ENCODE measurements around the gene AGL.
A peak's percentile ranks its signal among the peaks of the same experiment; 100 is the strongest.
"Not testable (repeated sequence)": the region's sequence is repeated elsewhere in the genome, so short reads cannot be mapped to it uniquely, and the experiment has no call there.

AGL gene

GRCh38 chr1:99825702-99826101 is 24.5 kb upstream of the AGL start:
- Histone ChIP-seq H3K27ac (ENCODE audit: low read depth, low read length) (no peak overlapping the region), H3K36me3 (ENCODE audit: control insufficient read depth, insufficient read depth, low read length) (no peaks in the 10 kb centered on the region), H3K9ac (ENCODE audit: low read length) (no peak overlapping the region), H3K4me1 (ENCODE audit: control insufficient read depth, insufficient read depth, low read length) (no peaks in the 10 kb centered on the region), H3K4me3 (ENCODE audit: low read depth, low read length) (no peak overlapping the region), H3K27me3 (ENCODE audit: control insufficient read depth, insufficient read depth, low read length) (no peaks in the 10 kb centered on the region), H3K9me3 (ENCODE audit: control insufficient read depth, insufficient read depth, low read depth, low read length) (peaks cover 8% of the 10 kb centered on the region)

- no peak overlapping the region for H3K27ac ChIP-seq (ENCODE audit: low read depth, low read length)
- peaks cover 13% of the 10 kb centered on the region for H3K9me3 ChIP-seq (ENCODE audit: control insufficient read depth, insufficient read depth, low read depth, low read length)
- no peak overlapping the region for H3K9ac ChIP-seq (ENCODE audit: low read length)
- H3K36me3 ChIP-seq (ENCODE audit: control insufficient read depth, insufficient read depth, low read length): no peaks in the 10 kb centered on the region
- H3K27me3 ChIP-seq (ENCODE audit: control insufficient read depth, insufficient read depth, low read length): no peaks in the 10 kb centered on the region
- H3K4me3 ChIP-seq (ENCODE audit: low read depth, low read length): no peak overlapping the region
- no peaks in the 10 kb centered on the region for H3K4me1 ChIP-seq (ENCODE audit: control insufficient read depth, insufficient read depth, low read length)
Observed at GRCh38 chr1:99827970-99828369, 22.2 kb upstream of the AGL start.

GRCh38 chr1:99829269-99829668 is 20.9 kb upstream of the AGL start:
- Histone ChIP-seq H3K4me1 (ENCODE audit: control insufficient read depth, insufficient read depth, low read length) (no peaks in the 10 kb centered on the region), H3K36me3 (ENCODE audit: control insufficient read depth, insufficient read depth, low read length) (no peaks in the 10 kb centered on the region), H3K27ac (ENCODE audit: low read depth, low read length) (no peak overlapping the region), H3K27me3 (ENCODE audit: control insufficient read depth, insufficient read depth, low read length) (no peaks in the 10 kb centered on the region), H3K9me3 (ENCODE audit: control insufficient read depth, insufficient read depth, low read depth, low read length) (peaks cover 13% of the 10 kb centered on the region), H3K4me3 (ENCODE audit: low read depth, low read length) (no peak overlapping the region), H3K9ac (ENCODE audit: low read length) (no peak overlapping the region)

- H3K27me3 ChIP-seq (ENCODE audit: control insufficient read depth, insufficient read depth, low read length); H3K27ac ChIP-seq (ENCODE audit: low read depth, low read length); H3K4me1 ChIP-seq (ENCODE audit: control insufficient read depth, insufficient read depth, low read length); H3K9ac ChIP-seq (ENCODE audit: low read length); H3K4me3 ChIP-seq (ENCODE audit: low read depth, low read length); H3K9me3 ChIP-seq (ENCODE audit: control insufficient read depth, insufficient read depth, low read depth, low read length); H3K36me3 ChIP-seq (ENCODE audit: control insufficient read depth, insufficient read depth, low read length): not testable (repeated sequence)
Observed at GRCh38 chr1:99833911-99834310, 16.2 kb upstream of the AGL start.

GRCh38 chr1:99836171-99837103 is 13.7 kb upstream of the AGL start:
- not testable (repeated sequence) for H3K9ac ChIP-seq (ENCODE audit: low read length); H3K36me3 ChIP-seq (ENCODE audit: control insufficient read depth, insufficient read depth, low read length); H3K4me3 ChIP-seq (ENCODE audit: low read depth, low read length); H3K27ac ChIP-seq (ENCODE audit: low read depth, low read length); H3K4me1 ChIP-seq (ENCODE audit: control insufficient read depth, insufficient read depth, low read length); H3K27me3 ChIP-seq (ENCODE audit: control insufficient read depth, insufficient read depth, low read length)
- peaks cover 14% of the 10 kb centered on the region; the same call in 1 of the 2 replicates for H3K9me3 ChIP-seq (ENCODE audit: control insufficient read depth, insufficient read depth, low read depth, low read length)

GRCh38 chr1:99840353-99840752 is 9.8 kb upstream of the AGL start:
- H3K9me3 ChIP-seq (ENCODE audit: control insufficient read depth, insufficient read depth, low read depth, low read length): peaks cover 12% of the 10 kb centered on the region; the same call in 1 of the 2 replicates
- not testable (repeated sequence) for H3K4me3 ChIP-seq (ENCODE audit: low read depth, low read length); H3K27ac ChIP-seq (ENCODE audit: low read depth, low read length); H3K27me3 ChIP-seq (ENCODE audit: control insufficient read depth, insufficient read depth, low read length); H3K9ac ChIP-seq (ENCODE audit: low read length); H3K36me3 ChIP-seq (ENCODE audit: control insufficient read depth, insufficient read depth, low read length); H3K4me1 ChIP-seq (ENCODE audit: control insufficient read depth, insufficient read depth, low read length)

- Histone ChIP-seq H3K4me1 (ENCODE audit: control insufficient read depth, insufficient read depth, low read length) (peaks cover 4% of the 10 kb centered on the region; the same call in 1 of the 2 replicates), H3K4me3 (ENCODE audit: low read depth, low read length) (no peak overlapping the region), H3K27ac (ENCODE audit: low read depth, low read length) (no peak overlapping the region), H3K27me3 (ENCODE audit: control insufficient read depth, insufficient read depth, low read length) (no peaks in the 10 kb centered on the region), H3K9me3 (ENCODE audit: control insufficient read depth, insufficient read depth, low read depth, low read length) (peaks cover 12% of the 10 kb centered on the region; the same call in 1 of the 2 replicates), H3K36me3 (ENCODE audit: control insufficient read depth, insufficient read depth, low read length) (no peaks in the 10 kb centered on the region), H3K9ac (ENCODE audit: low read length) (no peak overlapping the region)
Observed at GRCh38 chr1:99843760-99844159, 6.4 kb upstream of the AGL start.

GRCh38 chr1:99845201-99845600 is 5.0 kb upstream of the AGL start:
- H3K36me3 ChIP-seq (ENCODE audit: control insufficient read depth, insufficient read depth, low read length); H3K4me1 ChIP-seq (ENCODE audit: control insufficient read depth, insufficient read depth, low read length); H3K9ac ChIP-seq (ENCODE audit: low read length); H3K27me3 ChIP-seq (ENCODE audit: control insufficient read depth, insufficient read depth, low read length); H3K9me3 ChIP-seq (ENCODE audit: control insufficient read depth, insufficient read depth, low read depth, low read length); H3K4me3 ChIP-seq (ENCODE audit: low read depth, low read length); H3K27ac ChIP-seq (ENCODE audit: low read depth, low read length): not testable (repeated sequence)

- peak overlapping the region; percentile 84 for H3K4me3 ChIP-seq (ENCODE audit: low read depth, low read length)
- H3K36me3 ChIP-seq (ENCODE audit: control insufficient read depth, insufficient read depth, low read length): peaks cover 8% of the 10 kb centered on the region
- no peaks in the 10 kb centered on the region for H3K27me3 ChIP-seq (ENCODE audit: control insufficient read depth, insufficient read depth, low read length)
- H3K9me3 ChIP-seq (ENCODE audit: control insufficient read depth, insufficient read depth, low read depth, low read length): 0 out of 2 replicates have a peak, but pooled peaks cover 4% of the 10 kb centered on the region
- H3K4me1 ChIP-seq (ENCODE audit: control insufficient read depth, insufficient read depth, low read length): peaks cover 14% of the 10 kb centered on the region; the same call in 1 of the 2 replicates
- H3K9ac ChIP-seq (ENCODE audit: low read length): peak overlapping the region; percentile 88
- H3K27ac ChIP-seq (ENCODE audit: low read depth, low read length): peak overlapping the region; percentile 66; the same call in 1 of the 2 replicates
Observed at GRCh38 chr1:99849413-99849743, 783 bp upstream of the AGL start.

GRCh38 chr1:99850459-99851291 is 514 bp downstream of the AGL start:
- Histone ChIP-seq H3K9ac (ENCODE audit: low read length) (peak overlapping the region; percentile 88), H3K4me3 (ENCODE audit: low read depth, low read length) (peak overlapping the region; percentile 84), H3K36me3 (ENCODE audit: control insufficient read depth, insufficient read depth, low read length) (peaks cover 8% of the 10 kb centered on the region), H3K27me3 (ENCODE audit: control insufficient read depth, insufficient read depth, low read length) (no peaks in the 10 kb centered on the region), H3K4me1 (ENCODE audit: control insufficient read depth, insufficient read depth, low read length) (peaks cover 14% of the 10 kb centered on the region; the same call in 1 of the 2 replicates), H3K9me3 (ENCODE audit: control insufficient read depth, insufficient read depth, low read depth, low read length) (no peaks in the 10 kb centered on the region), H3K27ac (ENCODE audit: low read depth, low read length) (peak overlapping the region; percentile 66; the same call in 1 of the 2 replicates)

Measured in HUES6 (cell line).